HCT116 (cell line): ENCODE results near the gene WWOX.

Experiments used
- CTCF ChIP-seq, 3 experiments: fragments of 200-600 bp in 1 of 3; sonication (generic) in 1 of 3; IDR thresholded peaks in 2 of 3; conservative IDR thresholded peaks in 1 of 3; 2 replicates each; pipeline ENCODE4 v1.5.1; 2012 to 2017; ENCODE audit warnings: low read depth in 2 of 3, low read length in 2 of 3, antibody characterized with exemption in 1 of 3, borderline replicate concordance in 1 of 3, control low read depth in 1 of 3, mild to moderate bottlenecking in 1 of 3, mixed read lengths in 1 of 3, mixed run types in 1 of 3, moderate library complexity in 1 of 3; ENCODE audit not compliant: insufficient read depth in 1 of 3
- EGR1 ChIP-seq: IDR thresholded peaks from 2 replicates; pipeline ENCODE4 v1.6.1; 2012; ENCODE audit warnings: low read depth
- EZH2 ChIP-seq: fragments of 200-600 bp; sonication (generic); IDR thresholded peaks from 2 replicates; pipeline ENCODE4 v1.6.1; 2017; ENCODE audit warnings: antibody characterized with exemption, mixed run types
- EZH2phosphoT487 ChIP-seq: fragments of 200-600 bp; IDR thresholded peaks from 2 replicates; pipeline ENCODE4 v1.6.1; 2018; ENCODE audit warnings: antibody characterized with exemption, borderline replicate concordance
- FOSL1 ChIP-seq: IDR thresholded peaks from 2 replicates; pipeline ENCODE4 v1.6.1; 2012; ENCODE audit warnings: low read depth
- JUND ChIP-seq: IDR thresholded peaks from 2 replicates; pipeline ENCODE4 v1.6.1; 2012
- POLR2A ChIP-seq: IDR thresholded peaks from 2 replicates; pipeline ENCODE4 v1.7.0; 2011; ENCODE audit warnings: borderline replicate concordance; ENCODE audit not compliant: insufficient read depth, insufficient read length; ENCODE audit errors: extremely low read depth
- POLR2AphosphoS5 ChIP-seq: IDR thresholded peaks from 2 replicates; pipeline ENCODE4 v1.6.1; 2011; ENCODE audit warnings: mild to moderate bottlenecking, low read depth, low read length, moderate library complexity
- RAD21 ChIP-seq: IDR thresholded peaks from 2 replicates; pipeline ENCODE4 v1.6.1; 2012; ENCODE audit warnings: low read depth, mild to moderate bottlenecking
- SIN3A ChIP-seq: IDR thresholded peaks from 2 replicates; pipeline ENCODE4 v1.6.1; 2012; ENCODE audit warnings: low read depth
- SP1 ChIP-seq: IDR thresholded peaks from 2 replicates; pipeline ENCODE4 v1.6.1; 2012; ENCODE audit warnings: low read depth
- YY1 ChIP-seq: IDR thresholded peaks from 2 replicates; pipeline ENCODE4 v1.6.1; 2011; ENCODE audit warnings: low read length, low read depth, moderate library complexity, mild to moderate bottlenecking; ENCODE audit not compliant: insufficient replicate concordance; ENCODE audit errors: extremely low read depth

GRCh38 chr16:78763821-78764440 lies 664.5 kb downstream of the WWOX start:
- no peak for TF ChIP-seq EZH2
- no peak for TF ChIP-seq CTCF (IDR thresholded peaks at IDR 0.05 in 2 of 3, conservative IDR thresholded peaks at IDR 0.05 in 1 of 3; ENCODE audit: borderline replicate concordance in 1 of 3, insufficient read depth in 1 of 3, low read depth in 2 of 3, low read length in 2 of 3)
- no peak for TF ChIP-seq SIN3A
- no peak for TF ChIP-seq POLR2AphosphoS5
- no peak for TF ChIP-seq YY1
- no peak for TF ChIP-seq EGR1
- no peak for TF ChIP-seq RAD21
- TF ChIP-seq EZH2phosphoT487: no peak
- no peak for TF ChIP-seq POLR2A
- no peak for TF ChIP-seq FOSL1
- no peak for TF ChIP-seq SP1
- no peak for TF ChIP-seq JUND
